Loucy (cell line): ENCODE data around the gene VPS4B.

ENCODE experiments used
- H2AFZ ChIP-seq: fragments of 200-600 bp; sonication (generic); 2 replicates; pipeline ENCODE4 v1.6.0; 2016; ENCODE audit warnings: antibody characterized with exemption, mild to moderate bottlenecking, low read length, moderate library complexity
- H3F3A ChIP-seq: fragments of 200-600 bp; 2 replicates; pipeline ENCODE4 v1.6.0; 2016; ENCODE audit warnings: antibody characterized with exemption, low read depth, mild to moderate bottlenecking
- H3K27me3 ChIP-seq: fragments of 200-600 bp; sonication (generic); 2 replicates; pipeline ENCODE4 v1.6.1; 2014; ENCODE audit warnings: low read length, mild to moderate bottlenecking; ENCODE audit not compliant: insufficient read depth, poor library complexity, severe bottlenecking
- H3K36me3 ChIP-seq: fragments of 200-600 bp; sonication (generic); 2 replicates; pipeline ENCODE4 v1.6.1; 2016; ENCODE audit warnings: low read length; ENCODE audit not compliant: insufficient read depth
- H3K4me1 ChIP-seq: fragments of 200-600 bp; sonication (generic); 2 replicates; pipeline ENCODE4 v1.5.1; 2014; ENCODE audit warnings: low read length, mild to moderate bottlenecking; ENCODE audit not compliant: insufficient read depth, poor library complexity, severe bottlenecking
- H3K4me2 ChIP-seq: fragments of 200-600 bp; sonication (generic); 2 replicates; pipeline ENCODE4 v1.6.0; 2014; ENCODE audit warnings: antibody characterized with exemption, low read length, low read depth, mild to moderate bottlenecking; ENCODE audit not compliant: poor library complexity, severe bottlenecking
- H3K4me3 ChIP-seq: fragments of 200-600 bp; sonication (generic); 2 replicates; pipeline ENCODE4 v1.5.1; 2014; ENCODE audit warnings: low read length, mild to moderate bottlenecking, mixed read lengths; ENCODE audit not compliant: poor library complexity, severe bottlenecking
- H3K79me2 ChIP-seq: fragments of 200-600 bp; sonication (generic); 2 replicates; pipeline ENCODE4 v1.6.1; 2014; ENCODE audit warnings: low read length; ENCODE audit not compliant: insufficient read depth
- H3K9ac ChIP-seq: fragments of 200-600 bp; sonication (generic); 2 replicates; pipeline ENCODE4 v1.6.0; 2014; ENCODE audit warnings: mild to moderate bottlenecking, low read depth, low read length, moderate library complexity; ENCODE audit not compliant: poor library complexity, severe bottlenecking
- H3K9me2 ChIP-seq: fragments of 200-600 bp; sonication (generic); replicated peaks from 2 replicates; pipeline ENCODE4 v1.6.1; 2016; ENCODE audit warnings: low read depth, low read length, mixed read lengths
- H3K9me3 ChIP-seq: fragments of 200-600 bp; sonication (generic); 2 replicates; pipeline ENCODE4 v1.6.1; 2014; ENCODE audit warnings: mild to moderate bottlenecking, antibody characterized with exemption, low read length, low read depth; ENCODE audit not compliant: insufficient read depth
- H4K20me1 ChIP-seq: fragments of 200-600 bp; sonication (generic); 2 replicates; pipeline ENCODE4 v1.6.0; 2014; ENCODE audit warnings: antibody characterized with exemption, low read length, mild to moderate bottlenecking; ENCODE audit not compliant: insufficient read depth, poor library complexity, severe bottlenecking
- EZH2phosphoT487 ChIP-seq: fragments of 200-600 bp; IDR thresholded peaks from 2 replicates; pipeline ENCODE4 v1.6.1; 2018; ENCODE audit warnings: antibody characterized with exemption, mild to moderate bottlenecking, moderate library complexity, borderline replicate concordance
- TF ChIP-seq, protein P1 (sequence below): fragments of 200-600 bp; sonication (generic); conservative IDR thresholded peaks from 2 replicates; pipeline ENCODE4 v1.5.1; 2014; ENCODE audit warnings: mild to moderate bottlenecking, antibody characterized with exemption, low read length

VPS4B gene

DNA sequence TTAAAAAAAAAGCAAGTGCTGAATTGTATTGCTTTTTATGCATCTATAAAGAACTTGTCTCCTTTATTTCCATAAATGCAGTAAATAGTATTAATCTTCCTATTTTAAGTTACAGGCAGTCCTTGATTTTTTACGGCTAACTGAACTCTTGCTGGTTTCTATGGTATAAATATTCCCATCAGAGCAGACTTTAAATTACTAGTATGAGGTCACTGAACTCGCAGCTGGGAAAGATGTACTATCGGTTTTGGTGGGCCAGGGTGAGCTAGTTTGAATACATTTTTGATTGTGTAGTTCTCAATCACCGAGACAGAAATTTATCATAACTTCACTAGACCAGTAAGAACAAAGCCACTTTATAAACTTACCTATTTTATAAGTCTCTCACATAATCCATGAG is 34.4 kb downstream of the VPS4B start:
- no peak overlapping the region for H3K4me3 ChIP-seq
- H3K36me3 ChIP-seq = peaks cover 32% of the 10 kb centered on the region; the same call in 1 of the 2 replicates
- no peak for TF ChIP-seq EZH2phosphoT487
- TF ChIP-seq, protein P1, sequence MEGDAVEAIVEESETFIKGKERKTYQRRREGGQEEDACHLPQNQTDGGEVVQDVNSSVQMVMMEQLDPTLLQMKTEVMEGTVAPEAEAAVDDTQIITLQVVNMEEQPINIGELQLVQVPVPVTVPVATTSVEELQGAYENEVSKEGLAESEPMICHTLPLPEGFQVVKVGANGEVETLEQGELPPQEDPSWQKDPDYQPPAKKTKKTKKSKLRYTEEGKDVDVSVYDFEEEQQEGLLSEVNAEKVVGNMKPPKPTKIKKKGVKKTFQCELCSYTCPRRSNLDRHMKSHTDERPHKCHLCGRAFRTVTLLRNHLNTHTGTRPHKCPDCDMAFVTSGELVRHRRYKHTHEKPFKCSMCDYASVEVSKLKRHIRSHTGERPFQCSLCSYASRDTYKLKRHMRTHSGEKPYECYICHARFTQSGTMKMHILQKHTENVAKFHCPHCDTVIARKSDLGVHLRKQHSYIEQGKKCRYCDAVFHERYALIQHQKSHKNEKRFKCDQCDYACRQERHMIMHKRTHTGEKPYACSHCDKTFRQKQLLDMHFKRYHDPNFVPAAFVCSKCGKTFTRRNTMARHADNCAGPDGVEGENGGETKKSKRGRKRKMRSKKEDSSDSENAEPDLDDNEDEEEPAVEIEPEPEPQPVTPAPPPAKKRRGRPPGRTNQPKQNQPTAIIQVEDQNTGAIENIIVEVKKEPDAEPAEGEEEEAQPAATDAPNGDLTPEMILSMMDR = no peak
- H4K20me1 ChIP-seq = no peaks in the 10 kb centered on the region
- no peaks in the 10 kb centered on the region for H3K4me1 ChIP-seq
- no peak overlapping the region for H2AFZ ChIP-seq
- H3K27me3 ChIP-seq = no peaks in the 10 kb centered on the region
- no peaks in the 10 kb centered on the region for H3K9me2 ChIP-seq
- no peaks in the 10 kb centered on the region for H3F3A ChIP-seq
- H3K9me3 ChIP-seq = no peaks in the 10 kb centered on the region
- H3K4me2 ChIP-seq = no peak overlapping the region
- no peaks in the 10 kb centered on the region for H3K79me2 ChIP-seq
- H3K9ac ChIP-seq = no peak overlapping the region

DNA sequence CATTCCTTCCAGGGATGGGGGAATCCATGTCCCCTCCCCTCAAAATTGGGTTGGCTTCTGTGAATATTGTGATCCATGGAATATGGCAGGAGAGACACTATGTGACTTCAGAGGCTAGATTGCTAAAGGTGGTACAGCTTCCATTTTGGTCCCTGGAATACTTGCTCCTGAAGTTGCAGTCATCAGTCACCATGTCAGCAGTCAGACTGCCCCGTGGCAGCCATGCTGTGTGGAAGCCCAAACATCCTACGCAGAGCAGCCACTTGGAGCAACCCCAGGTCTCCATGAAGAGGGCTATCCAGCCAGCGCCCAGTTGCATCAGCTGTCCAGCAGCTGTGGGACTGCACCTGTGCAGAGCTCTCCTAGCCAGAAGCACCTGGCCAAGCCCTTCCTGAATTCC is 39.4 kb downstream of the VPS4B start:
- no peaks in the 10 kb centered on the region for H3K9me3 ChIP-seq
- no peak overlapping the region for H2AFZ ChIP-seq
- no peaks in the 10 kb centered on the region for H3F3A ChIP-seq
- no peaks in the 10 kb centered on the region for H3K9me2 ChIP-seq
- TF ChIP-seq EZH2phosphoT487 = no peak
- TF ChIP-seq, protein P1 = no peak
- H4K20me1 ChIP-seq = no peaks in the 10 kb centered on the region
- H3K4me3 ChIP-seq = no peak overlapping the region
- H3K27me3 ChIP-seq = no peaks in the 10 kb centered on the region
- H3K79me2 ChIP-seq = no peaks in the 10 kb centered on the region
- H3K9ac ChIP-seq = no peak overlapping the region
- H3K4me1 ChIP-seq = no peaks in the 10 kb centered on the region
- H3K4me2 ChIP-seq = no peak overlapping the region
- no peaks in the 10 kb centered on the region for H3K36me3 ChIP-seq

DNA sequence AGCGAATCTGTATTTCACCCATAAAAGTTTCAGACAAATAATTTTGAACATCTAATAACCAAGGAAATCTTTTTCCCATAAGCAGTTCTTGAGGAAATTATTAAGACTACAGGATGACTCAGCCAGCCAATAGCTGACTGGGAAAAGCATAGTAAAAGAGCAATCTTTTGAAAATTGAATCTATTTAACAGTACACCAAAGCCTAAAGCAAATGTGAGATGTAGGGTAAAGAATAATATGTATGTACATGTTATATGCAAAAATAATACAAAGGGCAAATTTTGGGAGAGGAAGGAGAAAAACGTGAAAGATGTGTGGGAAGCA is 42.7 kb downstream of the VPS4B start:
- Histone ChIP-seq H3K36me3 (no peaks in the 10 kb centered on the region), H3K4me2 (no peak overlapping the region), H3K27me3 (no peaks in the 10 kb centered on the region), H3K9me2 (no peaks in the 10 kb centered on the region), H4K20me1 (no peaks in the 10 kb centered on the region), H3K79me2 (no peaks in the 10 kb centered on the region), H3K4me3 (no peak overlapping the region), H3K9ac (no peak overlapping the region), H3K9me3 (no peaks in the 10 kb centered on the region), H2AFZ (no peak overlapping the region; the same call in 1 of the 2 replicates), H3F3A (no peaks in the 10 kb centered on the region), H3K4me1 (no peaks in the 10 kb centered on the region)
- TF ChIP-seq EZH2phosphoT487 = no peak
- TF ChIP-seq, protein P1 = no peak
